Astrocyte (in vitro differentiated cells and primary cell): ENCODE data around the gene LHFPL3. TPM values are rescaled to one million over a fixed set of nuclear protein-coding genes. Genes with fewer than 3 reads are reported as not detected.
"Not testable (repeated sequence)": the region's sequence is repeated elsewhere in the genome, so short reads cannot be mapped to it uniquely, and the experiment has no call there.

ENCODE experiments used
- DNase-seq: peaks from one replicate; pipeline ENCODE4 v3.0.0-alpha.2; 2010; ENCODE audit warnings: low read depth
- FAIRE-seq: peaks from 2 replicates; lab custom pipeline; 2011; peaks lifted over from hg19 to GRCh38; lab: Jason Lieb, UNC
- H2AFZ ChIP-seq: 2 replicates; pipeline ENCODE4 v1.6.0; 2012; ENCODE audit warnings: low read depth, low read length, inconsistent platforms
- H3K27ac ChIP-seq: 2 replicates; pipeline ENCODE4 v1.5.1; 2011; ENCODE audit warnings: low read depth, low read length, inconsistent platforms
- H3K27me3 ChIP-seq: 2 replicates; pipeline ENCODE4 v1.6.0; 2011; ENCODE audit warnings: low read length, inconsistent platforms; ENCODE audit not compliant: insufficient read depth
- H3K36me3 ChIP-seq: 2 replicates; pipeline ENCODE4 v1.5.1; 2011; ENCODE audit warnings: low read length, inconsistent platforms; ENCODE audit not compliant: insufficient read depth
- H3K4me1 ChIP-seq: 2 replicates; pipeline ENCODE4 v1.5.1; 2011; ENCODE audit warnings: low read length, inconsistent platforms; ENCODE audit not compliant: insufficient read depth
- H3K4me2 ChIP-seq: 2 replicates; pipeline ENCODE4 v1.6.0; 2012; ENCODE audit warnings: low read length, inconsistent platforms
- H3K4me3 ChIP-seq: 2 replicates; pipeline ENCODE4 v1.5.1; 2011; ENCODE audit warnings: low read depth, mild to moderate bottlenecking, low read length, inconsistent platforms; ENCODE audit not compliant: insufficient read depth
- H3K79me2 ChIP-seq: 2 replicates; pipeline ENCODE4 v1.6.0; 2012; ENCODE audit warnings: mild to moderate bottlenecking, low read length, inconsistent platforms; ENCODE audit not compliant: insufficient read depth
- H3K9ac ChIP-seq: 2 replicates; pipeline ENCODE4 v1.6.0; 2012; ENCODE audit warnings: mild to moderate bottlenecking, low read length, inconsistent platforms
- H3K9me3 ChIP-seq: 2 replicates; pipeline ENCODE4 v1.5.1; 2012; ENCODE audit warnings: low read depth, mild to moderate bottlenecking, low read length, inconsistent platforms; ENCODE audit not compliant: insufficient read depth
- H4K20me1 ChIP-seq: 2 replicates; pipeline ENCODE4 v1.6.0; 2012; ENCODE audit warnings: low read length, inconsistent platforms; ENCODE audit not compliant: insufficient read depth
- H3K27ac Mint-ChIP-seq: one replicate; pipeline ENCODE4 v1.8.0; 2021; ENCODE audit warnings: mild to moderate bottlenecking, mixed read lengths; ENCODE audit not compliant: unreplicated experiment
- H3K27me3 Mint-ChIP-seq: one replicate; pipeline ENCODE4 v1.8.0; 2021; ENCODE audit warnings: low read depth, mixed read lengths; ENCODE audit not compliant: unreplicated experiment
- H3K36me3 Mint-ChIP-seq: one replicate; pipeline ENCODE4 v1.8.0; 2021; ENCODE audit warnings: low read depth, mixed read lengths; ENCODE audit not compliant: unreplicated experiment
- H3K4me1 Mint-ChIP-seq: one replicate; pipeline ENCODE4 v1.8.0; 2021; ENCODE audit warnings: low read depth, mixed read lengths; ENCODE audit not compliant: unreplicated experiment
- H3K4me3 Mint-ChIP-seq: one replicate; pipeline ENCODE4 v1.8.0; 2021; ENCODE audit warnings: mild to moderate bottlenecking, moderate library complexity, mixed read lengths; ENCODE audit not compliant: unreplicated experiment
- H3K9me3 Mint-ChIP-seq: one replicate; pipeline ENCODE4 v1.8.0; 2021; ENCODE audit warnings: mild to moderate bottlenecking, mixed read lengths; ENCODE audit not compliant: unreplicated experiment
- EZH2 ChIP-seq: IDR thresholded peaks from 2 replicates; pipeline ENCODE4 v1.6.1; 2012; ENCODE audit warnings: mild to moderate bottlenecking, low read length, inconsistent platforms; ENCODE audit not compliant: insufficient read depth
- total RNA-seq: library from RNA; stranded (reverse); gene quantifications from 2 replicates; pipeline ENCODE4 v1.2.1, GENCODE V29; 2021
- TF ChIP-seq, protein P1 (sequence below): IDR thresholded peaks from 2 replicates; pipeline ENCODE4 v1.5.1; 2011; ENCODE audit warnings: low read depth, mild to moderate bottlenecking, inconsistent platforms, low read length, moderate library complexity; ENCODE audit not compliant: insufficient read depth

The LHFPL3 gene
- total RNA-seq, 1 donor from 2014 or later = not detected

- DNase-seq = peak; percentile 60
- no peak overlapping the region for H3K9ac ChIP-seq
- no peaks in the 10 kb centered on the region for H3K36me3 Mint-ChIP-seq
- peaks cover 3% of the 10 kb centered on the region for H3K27me3 Mint-ChIP-seq
- H3K9me3 Mint-ChIP-seq = no peaks in the 10 kb centered on the region
- H3K4me1 Mint-ChIP-seq = peaks cover 5% of the 10 kb centered on the region
- no peaks in the 10 kb centered on the region for H3K36me3 ChIP-seq
- no peaks in the 10 kb centered on the region for H3K9me3 ChIP-seq
- TF ChIP-seq, protein P1, sequence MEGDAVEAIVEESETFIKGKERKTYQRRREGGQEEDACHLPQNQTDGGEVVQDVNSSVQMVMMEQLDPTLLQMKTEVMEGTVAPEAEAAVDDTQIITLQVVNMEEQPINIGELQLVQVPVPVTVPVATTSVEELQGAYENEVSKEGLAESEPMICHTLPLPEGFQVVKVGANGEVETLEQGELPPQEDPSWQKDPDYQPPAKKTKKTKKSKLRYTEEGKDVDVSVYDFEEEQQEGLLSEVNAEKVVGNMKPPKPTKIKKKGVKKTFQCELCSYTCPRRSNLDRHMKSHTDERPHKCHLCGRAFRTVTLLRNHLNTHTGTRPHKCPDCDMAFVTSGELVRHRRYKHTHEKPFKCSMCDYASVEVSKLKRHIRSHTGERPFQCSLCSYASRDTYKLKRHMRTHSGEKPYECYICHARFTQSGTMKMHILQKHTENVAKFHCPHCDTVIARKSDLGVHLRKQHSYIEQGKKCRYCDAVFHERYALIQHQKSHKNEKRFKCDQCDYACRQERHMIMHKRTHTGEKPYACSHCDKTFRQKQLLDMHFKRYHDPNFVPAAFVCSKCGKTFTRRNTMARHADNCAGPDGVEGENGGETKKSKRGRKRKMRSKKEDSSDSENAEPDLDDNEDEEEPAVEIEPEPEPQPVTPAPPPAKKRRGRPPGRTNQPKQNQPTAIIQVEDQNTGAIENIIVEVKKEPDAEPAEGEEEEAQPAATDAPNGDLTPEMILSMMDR = no peak
- no peak for TF ChIP-seq EZH2
- no peaks in the 10 kb centered on the region for H3K79me2 ChIP-seq
- peaks cover 2% of the 10 kb centered on the region for H3K27me3 ChIP-seq
- no peak overlapping the region for H3K4me3 ChIP-seq
- no peak overlapping the region for H3K4me3 Mint-ChIP-seq
- no peaks in the 10 kb centered on the region for H4K20me1 ChIP-seq
- no peak overlapping the region for H3K27ac ChIP-seq
- FAIRE-seq = no peak
- no peak overlapping the region for H3K27ac Mint-ChIP-seq
- peak overlapping the region; percentile 17 for H3K4me2 ChIP-seq
- peaks cover 6% of the 10 kb centered on the region for H3K4me1 ChIP-seq
- no peak overlapping the region for H2AFZ ChIP-seq
These were observed 594.0 kb downstream of the LHFPL3 start for GRCh38 chr7:104922182-104923009.

GRCh38 chr7:104923010-104923421 lies 594.6 kb downstream of the LHFPL3 start:
- Histone ChIP-seq H3K9ac (peak overlapping the region; percentile 23), H3K27ac (no peak overlapping the region), H3K4me2 (peak overlapping the region; percentile 23), H4K20me1 (no peaks in the 10 kb centered on the region), H3K79me2 (no peaks in the 10 kb centered on the region), H3K9me3 (no peaks in the 10 kb centered on the region), H3K27me3 (peaks cover 2% of the 10 kb centered on the region), H3K4me3 (no peak overlapping the region), H3K4me1 (peaks cover 6% of the 10 kb centered on the region), H3K36me3 (no peaks in the 10 kb centered on the region), H2AFZ (peak overlapping the region; percentile 55)
- Mint-ChIP-seq H3K9me3 (no peaks in the 10 kb centered on the region), H3K27ac (peak overlapping the region; percentile 4), H3K4me3 (no peak overlapping the region), H3K27me3 (peaks cover 3% of the 10 kb centered on the region), H3K36me3 (no peaks in the 10 kb centered on the region), H3K4me1 (peaks cover 5% of the 10 kb centered on the region)
- peak; percentile 52 for FAIRE-seq
- DNase-seq = peak; percentile 73
- TF ChIP-seq EZH2 = no peak
- TF ChIP-seq, protein P1 = peak; percentile 78

DNA sequence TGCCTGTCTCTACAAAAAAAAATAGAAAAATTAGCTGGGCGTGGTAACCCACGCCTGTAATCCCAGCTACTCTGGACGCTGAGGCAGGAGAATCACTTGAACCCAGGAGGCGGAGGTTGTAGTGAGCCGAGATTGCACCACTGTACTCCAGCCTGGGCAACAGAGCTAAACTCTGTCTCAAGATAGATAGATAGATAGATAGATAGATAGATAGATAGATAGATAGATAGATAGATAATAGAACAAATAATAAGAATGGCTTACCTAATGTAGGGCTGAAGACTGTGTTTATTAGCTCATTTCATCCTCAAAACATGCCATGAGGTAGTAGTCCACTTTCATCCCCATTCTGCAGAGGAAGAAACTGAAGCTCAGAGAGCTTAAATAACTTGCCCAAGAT lies 597.8 kb downstream of the LHFPL3 start:
- not testable (repeated sequence) for H3K4me1 Mint-ChIP-seq, H3K27me3 ChIP-seq, H2AFZ ChIP-seq, H3K27ac Mint-ChIP-seq, H3K36me3 Mint-ChIP-seq, H3K36me3 ChIP-seq, H3K27ac ChIP-seq, DNase-seq, H3K4me3 Mint-ChIP-seq, H3K4me1 ChIP-seq, H3K4me2 ChIP-seq, H3K9me3 ChIP-seq, H3K9ac ChIP-seq, H3K9me3 Mint-ChIP-seq, H3K27me3 Mint-ChIP-seq, FAIRE-seq, H3K4me3 ChIP-seq, H4K20me1 ChIP-seq, H3K79me2 ChIP-seq
